Measurements from ENCODE around the gene KRAS. TPM values are rescaled to one million over a fixed set of nuclear protein-coding genes. Genes with fewer than 3 reads are reported as not detected.
A peak's percentile ranks its signal among the peaks of the same experiment; 100 is the strongest.

The KRAS gene
- total RNA-seq, 2 donors from 2014 or later, result 12.3 to 14.9 TPM

- no peak for DNase-seq
- ATAC-seq, result no peak
- intact Hi-C loops (cut with DNase I), result no loop called here
Measured at GRCh38 chr12:25257590-25258324, 7.0 kb upstream of the KRAS start.

- ATAC-seq (no peak), DNase-seq (no peak)
- intact Hi-C loops (cut with DNase I), result no loop called here
Measured at GRCh38 chr12:25256826-25257225, 6.1 kb upstream of the KRAS start.

- ATAC-seq (no peak), DNase-seq (no peak)
- intact Hi-C loops (cut with DNase I), result no loop called here
Measured at GRCh38 chr12:25256005-25256404, 5.3 kb upstream of the KRAS start.

GRCh38 chr12:25254271-25254880 lies 3.6 kb upstream of the KRAS start:
- intact Hi-C loops (cut with DNase I), result no loop called here
- ATAC-seq (no peak), DNase-seq (no peak)

GRCh38 chr12:25253371-25254068 lies 2.8 kb upstream of the KRAS start:
- intact Hi-C loops (cut with DNase I), result no loop called here
- DNase-seq, result no peak
- no peak for ATAC-seq

- ATAC-seq, result no peak
- intact Hi-C loops (cut with DNase I), result no loop called here
Measured at GRCh38 chr12:25252946-25253345, 2.2 kb upstream of the KRAS start.

GRCh38 chr12:25251769-25252168 lies 1.0 kb upstream of the KRAS start:
- DNase-seq, result no peak
- no peak for ATAC-seq
- intact Hi-C loops (cut with DNase I), result no loop called here

More at GRCh38 chr12:25252946-25253345, 2.2 kb upstream of the KRAS start:
- no peak for DNase-seq

- DNase-seq (peak; percentile 68), ATAC-seq (peak; percentile 54 to 69)
- intact Hi-C loops (cut with DNase I), result no loop called here
Measured at GRCh38 chr12:25249931-25250738, 594 bp downstream of the KRAS start.

GRCh38 chr12:25248732-25249131 lies 2.0 kb downstream of the KRAS start:
- ATAC-seq, result no peak
- intact Hi-C loops (cut with DNase I), result no loop called here
- DNase-seq, result no peak

GRCh38 chr12:25248137-25248536 lies 2.6 kb downstream of the KRAS start:
- intact Hi-C loops (cut with DNase I), result no loop called here
- ATAC-seq (no peak), DNase-seq (no peak)

GRCh38 chr12:25245491-25245890 lies 5.2 kb downstream of the KRAS start:
- no peak for ATAC-seq
- intact Hi-C loops (cut with DNase I), result no loop called here
- no peak for DNase-seq

GRCh38 chr12:25243680-25243990 lies 7.1 kb downstream of the KRAS start:
- intact Hi-C loops (cut with DNase I), result no loop called here
- DNase-seq (no peak), ATAC-seq (no peak)

GRCh38 chr12:25242981-25243679 lies 7.6 kb downstream of the KRAS start:
- ATAC-seq (no peak), DNase-seq (no peak)
- intact Hi-C loops (cut with DNase I), result no loop called here

GRCh38 chr12:25241167-25242020 lies 9.3 kb downstream of the KRAS start:
- intact Hi-C loops (cut with DNase I), result no loop called here
- peak; percentile 34 to 61 for ATAC-seq
- no peak for DNase-seq

- intact Hi-C loops (cut with DNase I), result no loop called here
- DNase-seq (no peak), ATAC-seq (no peak)
Measured at GRCh38 chr12:25236626-25237025, 14.1 kb downstream of the KRAS start.

GRCh38 chr12:25236190-25236589 lies 14.5 kb downstream of the KRAS start:
- ATAC-seq (peak in 1 of 2 donors; percentile 95), DNase-seq (peak; percentile 34)
- intact Hi-C loops (cut with DNase I), result no loop called here

GRCh38 chr12:25213338-25213737 lies 37.4 kb downstream of the KRAS start:
- DNase-seq (no peak), ATAC-seq (no peak)
- intact Hi-C loops (cut with DNase I), result no loop called here

- intact Hi-C loops (cut with DNase I), result no loop called here
- ATAC-seq, result no peak
- DNase-seq, result no peak
Measured at GRCh38 chr12:25208554-25208953, 42.2 kb downstream of the KRAS start.

Data from left cardiac atrium (tissue), 4 donors.